Activated CD4-positive, alpha-beta T cell treated with anti-CD3 and anti-CD28 coated beads, Interleukin-2, amount 50 U/mL, for 24 hours (primary cell): ENCODE measurements around the gene MTCL1.

ENCODE experiments used
- DNase-seq, 2 donors: peaks; one replicate each; pipeline ENCODE4 v3.0.0-alpha.2; 2020; ENCODE audit warnings: low read depth in 1 of 2, low spot score in 1 of 2

MTCL1 gene

GRCh38 chr18:8788503-8789429, 83.4 kb downstream of the MTCL1 start:
- no peak for DNase-seq

- no peak for DNase-seq
These were observed 85.9 kb downstream of the MTCL1 start for GRCh38 chr18:8791171-8791651.

- DNase-seq, result no peak
These were observed 87.4 kb downstream of the MTCL1 start for GRCh38 chr18:8792688-8793316.

GRCh38 chr18:8793445-8794155, 88.2 kb downstream of the MTCL1 start:
- DNase-seq, result no peak

- DNase-seq, result no peak
These were observed 89.0 kb downstream of the MTCL1 start for GRCh38 chr18:8794156-8794933.

- no peak for DNase-seq
These were observed 89.6 kb downstream of the MTCL1 start for GRCh38 chr18:8794934-8795280.

- no peak for DNase-seq
These were observed 90.4 kb downstream of the MTCL1 start for GRCh38 chr18:8795586-8796325.

- no peak for DNase-seq
These were observed 91.8 kb downstream of the MTCL1 start for GRCh38 chr18:8797206-8797605.

GRCh38 chr18:8799001-8799400, 93.6 kb downstream of the MTCL1 start:
- no peak for DNase-seq

- DNase-seq, result no peak
These were observed 94.5 kb downstream of the MTCL1 start for GRCh38 chr18:8799596-8800441.

- no peak for DNase-seq
These were observed 95.1 kb downstream of the MTCL1 start for GRCh38 chr18:8800445-8800844.

- no peak for DNase-seq
These were observed 95.5 kb downstream of the MTCL1 start for GRCh38 chr18:8800876-8801262.

GRCh38 chr18:8801263-8801901, 96.0 kb downstream of the MTCL1 start:
- no peak for DNase-seq

GRCh38 chr18:8802017-8802672, 96.8 kb downstream of the MTCL1 start:
- no peak for DNase-seq

- no peak for DNase-seq
These were observed 97.9 kb downstream of the MTCL1 start for GRCh38 chr18:8803063-8803795.

- DNase-seq, result no peak
These were observed 98.6 kb downstream of the MTCL1 start for GRCh38 chr18:8803957-8804356.

- DNase-seq, result no peak
These were observed 100.2 kb downstream of the MTCL1 start for GRCh38 chr18:8805552-8805951.
